CD4-positive, alpha-beta T cell treated with Interleukin-4 for 4 hours (primary cell): ENCODE data around the gene CYP4F3.
"Not testable (repeated sequence)": the region's sequence is repeated elsewhere in the genome, so short reads cannot be mapped to it uniquely, and the experiment has no call there.

Experiments used
- DNase-seq: peaks from one replicate; pipeline ENCODE4 v3.0.0-alpha.2; 2020

Gene CYP4F3

GRCh38 chr19:15631817-15632216 lies 8.9 kb upstream of the CYP4F3 start:
- no peak for DNase-seq

GRCh38 chr19:15633082-15633835 lies 7.4 kb upstream of the CYP4F3 start:
- DNase-seq = no peak

GRCh38 chr19:15634105-15634504 lies 6.6 kb upstream of the CYP4F3 start:
- no peak for DNase-seq

- DNase-seq = no peak
Observed at GRCh38 chr19:15635016-15635805, 5.5 kb upstream of the CYP4F3 start.

- no peak for DNase-seq
Observed at GRCh38 chr19:15636026-15636425, 4.7 kb upstream of the CYP4F3 start.

- no peak for DNase-seq
Observed at GRCh38 chr19:15639596-15639995, 1.1 kb upstream of the CYP4F3 start.

GRCh38 chr19:15640904-15641597 lies 354 bp downstream of the CYP4F3 start:
- no peak for DNase-seq

GRCh38 chr19:15641901-15642491 lies 1.3 kb downstream of the CYP4F3 start:
- DNase-seq = no peak

- no peak for DNase-seq
Observed at GRCh38 chr19:15642807-15643206, 2.1 kb downstream of the CYP4F3 start.

GRCh38 chr19:15643387-15643786 lies 2.7 kb downstream of the CYP4F3 start:
- no peak for DNase-seq

GRCh38 chr19:15644066-15644741 lies 3.5 kb downstream of the CYP4F3 start:
- DNase-seq = no peak

GRCh38 chr19:15644816-15645215 lies 4.1 kb downstream of the CYP4F3 start:
- DNase-seq = no peak

- DNase-seq = no peak
Observed at GRCh38 chr19:15649526-15649925, 8.8 kb downstream of the CYP4F3 start.

GRCh38 chr19:15650123-15650522 lies 9.4 kb downstream of the CYP4F3 start:
- not testable (repeated sequence) for DNase-seq

- DNase-seq = no peak
Observed at GRCh38 chr19:15651791-15652190, 11.1 kb downstream of the CYP4F3 start.

GRCh38 chr19:15652559-15653278 lies 12.0 kb downstream of the CYP4F3 start:
- no peak for DNase-seq

- DNase-seq = no peak
Observed at GRCh38 chr19:15656467-15656866, 15.8 kb downstream of the CYP4F3 start.

- DNase-seq = no peak
Observed at GRCh38 chr19:15663247-15663646, 22.6 kb downstream of the CYP4F3 start.

GRCh38 chr19:15666186-15666585 lies 25.5 kb downstream of the CYP4F3 start:
- DNase-seq = no peak

GRCh38 chr19:15666883-15667282 lies 26.2 kb downstream of the CYP4F3 start:
- DNase-seq = no peak

GRCh38 chr19:15669440-15669839 lies 28.7 kb downstream of the CYP4F3 start:
- no peak for DNase-seq

- no peak for DNase-seq
Observed at GRCh38 chr19:15669891-15670290, 29.2 kb downstream of the CYP4F3 start.
